ENCODE measurements around the gene ZNF227. TPM values are rescaled to one million over a fixed set of nuclear protein-coding genes. Genes with fewer than 3 reads are reported as not detected.

ZNF227 gene
- total and polyA plus RNA-seq, 2 donors (not counting 1 experiment from before 2014, with no cell fraction given), result 5.9 to 49.5 TPM

DNA sequence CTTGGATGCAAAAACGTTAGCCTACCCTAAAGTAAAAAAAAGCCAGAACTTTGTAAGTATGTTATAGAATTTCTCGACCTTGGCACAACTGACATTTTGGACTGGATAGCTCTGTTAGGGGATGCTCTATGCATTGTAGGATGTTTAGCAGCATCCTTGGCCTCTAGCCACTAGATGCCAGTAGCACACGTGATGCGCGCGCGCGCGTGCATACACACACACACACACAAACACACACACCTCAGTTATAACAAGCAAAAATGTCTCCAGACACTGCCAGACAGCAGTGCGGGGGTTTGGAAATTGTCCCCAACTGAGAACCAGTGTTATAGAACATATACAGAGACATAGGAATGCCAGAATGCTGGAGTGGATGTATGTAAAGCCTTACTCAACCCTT is 30.2 kb upstream of the ZNF227 start:
- Mint-ChIP-seq H3K27ac (no peak overlapping the region), H3K4me1 (no peaks in the 10 kb centered on the region), H3K9me3 (ENCODE audit: insufficient read depth) (peaks cover 21% of the 10 kb centered on the region), H3K4me3 (no peak overlapping the region), H3K27me3 (no peaks in the 10 kb centered on the region)
- Histone ChIP-seq H3K4me1 (ENCODE audit: control insufficient read depth in 2 of 2, insufficient read depth in 2 of 2, low read length in 2 of 2) (no peaks in the 10 kb centered on the region), H3K36me3 (replicated peaks in 1 of 2; ENCODE audit: control extremely low read depth in 1 of 2, control insufficient read depth in 1 of 2, extremely low read depth in 1 of 2, insufficient read depth in 2 of 2, low read length in 1 of 2) (no peaks in the 10 kb centered on the region), H3K79me2 (ENCODE audit: control insufficient read depth, insufficient read depth, low read length) (no peaks in the 10 kb centered on the region), H3K9me3 (ENCODE audit: control extremely low read depth in 1 of 3, control insufficient read depth in 2 of 3, insufficient read depth in 1 of 3, low read length in 2 of 3) (peaks cover 18 to 49% (median 28%) of the 10 kb centered on the region in 3 donors), H2AFZ (ENCODE audit: insufficient read depth, low read depth, low read length, poor library complexity, severe bottlenecking) (no peak overlapping the region), H3K9ac (ENCODE audit: low read length) (no peak overlapping the region), H3K4me2 (replicated peaks; ENCODE audit: low read depth, low read length, poor library complexity, severe bottlenecking) (no peak overlapping the region), H3K27ac (ENCODE audit: low read length in 2 of 2) (no peak overlapping the region), H4K20me1 (ENCODE audit: control insufficient read depth, insufficient read depth, low read length, poor library complexity, severe bottlenecking) (no peaks in the 10 kb centered on the region), H3K27me3 (replicated peaks in 1 of 4; ENCODE audit: control extremely low read depth in 1 of 4, control insufficient read depth in 3 of 4, insufficient read depth in 4 of 4, low read length in 3 of 4) (no peaks in the 10 kb centered on the region), H3K4me3 (ENCODE audit: control extremely low read depth in 1 of 5, extremely low read depth in 1 of 5, insufficient read depth in 1 of 5, low read depth in 2 of 5, low read length in 4 of 5) (no peak overlapping the region)
- POLR2A ChIA-PET, result interaction anchor here (0.5 kb wide), 1 partner anchor 64 kb away, joined by 11 read pairs; no protein-coding TSS in a partner anchor
- intact Hi-C loops (cut with micrococcal nuclease), result no loop called here
- DNase-seq (no peak), ATAC-seq (ENCODE audit: low read depth) (no peak)
- CTCF ChIA-PET, result no interaction called here
- no peak for TF ChIP-seq EZH2 (IDR thresholded peaks at IDR 0.05; ENCODE audit: borderline replicate concordance, insufficient read depth, low read depth, low read length, poor library complexity, severe bottlenecking)
- TF ChIP-seq, protein P1, sequence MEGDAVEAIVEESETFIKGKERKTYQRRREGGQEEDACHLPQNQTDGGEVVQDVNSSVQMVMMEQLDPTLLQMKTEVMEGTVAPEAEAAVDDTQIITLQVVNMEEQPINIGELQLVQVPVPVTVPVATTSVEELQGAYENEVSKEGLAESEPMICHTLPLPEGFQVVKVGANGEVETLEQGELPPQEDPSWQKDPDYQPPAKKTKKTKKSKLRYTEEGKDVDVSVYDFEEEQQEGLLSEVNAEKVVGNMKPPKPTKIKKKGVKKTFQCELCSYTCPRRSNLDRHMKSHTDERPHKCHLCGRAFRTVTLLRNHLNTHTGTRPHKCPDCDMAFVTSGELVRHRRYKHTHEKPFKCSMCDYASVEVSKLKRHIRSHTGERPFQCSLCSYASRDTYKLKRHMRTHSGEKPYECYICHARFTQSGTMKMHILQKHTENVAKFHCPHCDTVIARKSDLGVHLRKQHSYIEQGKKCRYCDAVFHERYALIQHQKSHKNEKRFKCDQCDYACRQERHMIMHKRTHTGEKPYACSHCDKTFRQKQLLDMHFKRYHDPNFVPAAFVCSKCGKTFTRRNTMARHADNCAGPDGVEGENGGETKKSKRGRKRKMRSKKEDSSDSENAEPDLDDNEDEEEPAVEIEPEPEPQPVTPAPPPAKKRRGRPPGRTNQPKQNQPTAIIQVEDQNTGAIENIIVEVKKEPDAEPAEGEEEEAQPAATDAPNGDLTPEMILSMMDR (IDR thresholded peaks at IDR 0.05), result no peak
- 73% methylated on average over 4 of the region's 10 CpGs for WGBS (ENCODE audit: insufficient coverage)

DNA sequence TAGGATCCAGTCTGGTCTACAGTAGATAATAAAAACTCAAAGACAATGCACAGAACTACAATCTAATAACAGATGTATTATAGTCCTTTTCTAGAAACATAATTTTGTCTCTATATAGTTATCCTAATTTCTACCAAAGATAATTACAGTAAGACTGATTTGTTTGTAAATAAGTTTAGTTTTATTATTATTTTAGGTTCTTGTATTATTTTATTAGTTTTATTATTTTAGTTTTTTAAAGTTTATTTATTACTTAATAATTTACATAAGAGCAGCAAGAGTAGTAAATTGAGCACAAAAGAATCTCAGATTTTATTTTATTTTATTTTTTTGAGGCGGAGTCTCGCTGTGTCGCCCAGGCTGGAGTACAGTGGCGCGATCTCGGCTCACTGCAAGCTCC is 22.3 kb upstream of the ZNF227 start:
- H3K4me3 Mint-ChIP-seq, result no peak overlapping the region
- H3K4me1 Mint-ChIP-seq, result no peaks in the 10 kb centered on the region
- peaks cover 5 to 11% (median 5%) of the 10 kb centered on the region in 3 donors for H3K9me3 ChIP-seq (ENCODE audit: control extremely low read depth in 1 of 3, control insufficient read depth in 2 of 3, insufficient read depth in 1 of 3, low read length in 2 of 3)
- ChIA-PET CTCF (no interaction called here), POLR2A (no interaction called here)
- no peak for ATAC-seq (ENCODE audit: low read depth)
- H4K20me1 ChIP-seq (ENCODE audit: control insufficient read depth, insufficient read depth, low read length, poor library complexity, severe bottlenecking), result no peaks in the 10 kb centered on the region
- no peaks in the 10 kb centered on the region for H3K79me2 ChIP-seq (ENCODE audit: control insufficient read depth, insufficient read depth, low read length)
- intact Hi-C loops (cut with micrococcal nuclease), result no loop called here
- no peak overlapping the region for H3K4me2 ChIP-seq (replicated peaks; ENCODE audit: low read depth, low read length, poor library complexity, severe bottlenecking)
- WGBS (ENCODE audit: insufficient coverage), result 97% methylated on average over 6 of the region's 6 CpGs
- no peak overlapping the region for H3K4me3 ChIP-seq (ENCODE audit: control extremely low read depth in 1 of 5, extremely low read depth in 1 of 5, insufficient read depth in 1 of 5, low read depth in 2 of 5, low read length in 4 of 5)
- H3K27ac Mint-ChIP-seq, result no peak overlapping the region
- TF ChIP-seq EZH2 (IDR thresholded peaks at IDR 0.05; ENCODE audit: borderline replicate concordance, insufficient read depth, low read depth, low read length, poor library complexity, severe bottlenecking), result no peak
- TF ChIP-seq, protein P1 (IDR thresholded peaks at IDR 0.05), result no peak
- H2AFZ ChIP-seq (ENCODE audit: insufficient read depth, low read depth, low read length, poor library complexity, severe bottlenecking), result no peak overlapping the region
- H3K4me1 ChIP-seq (ENCODE audit: control insufficient read depth in 2 of 2, insufficient read depth in 2 of 2, low read length in 2 of 2), result no peaks in the 10 kb centered on the region
- no peak for DNase-seq
- peaks cover 8% of the 10 kb centered on the region for H3K9me3 Mint-ChIP-seq (ENCODE audit: insufficient read depth)
- peaks cover 17% of the 10 kb centered on the region for H3K27me3 Mint-ChIP-seq
- H3K27me3 ChIP-seq (replicated peaks in 1 of 4; ENCODE audit: control extremely low read depth in 1 of 4, control insufficient read depth in 3 of 4, insufficient read depth in 4 of 4, low read length in 3 of 4), result no peaks in the 10 kb centered on the region
- no peak overlapping the region for H3K9ac ChIP-seq (ENCODE audit: low read length)
- no peak overlapping the region for H3K27ac ChIP-seq (ENCODE audit: low read length in 2 of 2)
- H3K36me3 ChIP-seq (replicated peaks in 1 of 2; ENCODE audit: control extremely low read depth in 1 of 2, control insufficient read depth in 1 of 2, extremely low read depth in 1 of 2, insufficient read depth in 2 of 2, low read length in 1 of 2), result no peaks in the 10 kb centered on the region
